HG02642 (cell line): ENCODE measurements around the gene ISG20L2.
"Not testable (repeated sequence)": the region's sequence is repeated elsewhere in the genome, so short reads cannot be mapped to it uniquely, and the experiment has no call there.

Source experiments
- ATAC-seq: cut with Tn5 transposase; IDR thresholded peaks from one replicate; pipeline ENCODE4 v1.9.1; 2021; ENCODE audit warnings: mild to moderate bottlenecking; ENCODE audit not compliant: unreplicated experiment, poor library complexity

ISG20L2 gene, protein sequence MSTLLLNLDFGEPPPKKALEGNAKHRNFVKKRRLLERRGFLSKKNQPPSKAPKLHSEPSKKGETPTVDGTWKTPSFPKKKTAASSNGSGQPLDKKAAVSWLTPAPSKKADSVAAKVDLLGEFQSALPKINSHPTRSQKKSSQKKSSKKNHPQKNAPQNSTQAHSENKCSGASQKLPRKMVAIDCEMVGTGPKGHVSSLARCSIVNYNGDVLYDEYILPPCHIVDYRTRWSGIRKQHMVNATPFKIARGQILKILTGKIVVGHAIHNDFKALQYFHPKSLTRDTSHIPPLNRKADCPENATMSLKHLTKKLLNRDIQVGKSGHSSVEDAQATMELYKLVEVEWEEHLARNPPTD

DNA sequence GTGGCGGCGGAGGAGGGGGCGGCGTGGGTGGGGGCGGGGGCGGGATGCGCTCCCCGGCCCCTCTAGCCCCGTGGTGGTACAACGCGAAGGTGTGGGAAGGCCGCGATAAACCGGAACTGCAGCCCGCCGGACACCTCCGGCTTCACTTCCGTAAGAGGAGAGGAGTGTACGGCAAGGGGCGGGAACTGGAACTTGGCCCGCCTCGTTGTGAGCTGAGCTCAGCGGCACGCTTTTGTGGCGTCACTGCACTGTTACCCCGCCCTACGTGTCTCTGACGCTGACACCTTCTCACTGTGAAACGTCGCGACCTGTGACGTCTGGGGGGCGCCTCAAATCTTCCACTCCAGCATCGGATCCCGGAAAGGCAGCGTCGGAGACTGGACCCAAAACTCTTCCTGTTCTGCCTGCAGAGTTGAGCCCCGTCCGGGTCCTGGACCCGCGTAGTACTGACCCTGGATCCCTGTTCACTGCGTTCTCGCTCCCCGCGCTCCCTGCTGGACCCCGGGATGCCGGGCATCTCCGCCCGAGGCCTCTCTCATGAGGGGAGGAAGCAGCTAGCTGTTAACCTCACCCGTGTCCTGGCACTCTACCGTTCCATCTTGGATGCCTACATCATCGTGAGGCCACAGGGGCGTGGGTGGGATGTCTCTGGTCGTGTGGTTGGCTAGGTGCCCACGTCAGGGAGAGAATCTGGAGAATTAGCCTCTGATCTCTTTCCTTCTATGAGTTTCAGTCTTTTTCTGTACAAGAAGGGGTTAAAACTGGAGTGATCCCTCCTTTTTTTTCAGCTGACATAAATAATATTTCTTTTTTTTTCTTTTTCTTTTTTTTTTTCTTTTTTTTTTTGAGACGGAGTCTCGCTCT is at the start of gene ISG20L2:
Gene ISG20L2, minus strand, starts transcription at position 168 of the 864 bp plus-strand sequence. CDS start 1,114 bp downstream, outside the sequence.
- ATAC-seq: peak; percentile 89

DNA sequence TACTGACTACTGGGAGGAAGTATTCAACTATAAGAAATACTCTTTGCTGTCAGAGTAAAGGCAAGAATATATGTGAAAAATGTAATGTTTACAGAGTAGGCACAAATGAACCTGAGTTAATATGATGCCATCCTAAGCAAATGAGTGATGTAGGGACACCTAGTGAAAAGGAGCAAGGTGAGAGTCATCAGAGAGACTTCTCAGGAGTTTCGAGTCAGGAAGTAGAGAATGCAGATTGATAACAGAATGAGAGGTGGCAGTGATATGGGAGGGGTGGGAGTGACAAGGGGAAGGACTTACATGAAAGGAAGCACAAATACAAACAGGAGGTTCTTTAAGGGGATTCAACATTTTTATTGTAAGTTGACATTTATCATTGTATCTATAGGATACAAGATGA is 49.0 kb upstream of the ISG20L2 start:
- no peak for ATAC-seq

DNA sequence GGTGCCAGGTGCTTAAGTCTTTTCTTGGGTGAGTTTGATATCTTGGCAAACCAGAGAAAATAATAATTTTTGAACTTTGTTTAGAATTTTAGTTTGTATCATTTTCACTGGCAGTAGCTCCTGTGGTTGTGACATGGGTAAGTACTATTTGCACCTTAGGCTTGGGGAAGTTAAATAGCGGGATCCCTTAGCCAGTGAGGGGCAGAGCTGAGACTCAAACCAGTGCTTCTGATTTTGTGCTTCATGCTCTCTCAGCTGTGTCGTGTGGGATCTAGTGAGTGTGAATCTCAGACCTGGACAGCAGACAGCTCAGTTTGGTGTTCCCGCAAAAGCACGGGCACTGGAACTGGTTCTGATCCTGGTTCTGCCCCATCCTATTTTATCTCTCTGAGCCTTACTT is 48.4 kb upstream of the ISG20L2 start:
- ATAC-seq: no peak

DNA sequence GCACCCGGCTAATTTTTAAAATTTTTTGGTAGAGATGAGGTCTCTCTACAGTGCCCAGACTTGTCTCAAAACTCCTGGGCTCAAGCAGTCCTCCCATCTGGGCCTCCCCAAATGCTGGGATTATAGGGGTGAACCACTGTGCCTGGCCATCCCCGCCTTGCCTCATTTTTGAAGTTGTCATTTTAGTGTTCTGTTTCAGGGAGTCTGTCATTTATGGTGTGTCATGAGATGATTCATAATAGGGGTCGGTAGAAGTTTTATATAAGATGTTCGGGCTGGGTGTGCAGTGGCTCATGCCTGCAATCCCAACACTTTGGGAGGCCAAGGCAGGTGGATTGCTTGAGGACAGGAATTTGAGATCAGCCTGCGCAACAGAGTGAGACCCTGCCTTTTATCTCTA is 47.2 kb upstream of the ISG20L2 start:
- ATAC-seq: no peak

DNA sequence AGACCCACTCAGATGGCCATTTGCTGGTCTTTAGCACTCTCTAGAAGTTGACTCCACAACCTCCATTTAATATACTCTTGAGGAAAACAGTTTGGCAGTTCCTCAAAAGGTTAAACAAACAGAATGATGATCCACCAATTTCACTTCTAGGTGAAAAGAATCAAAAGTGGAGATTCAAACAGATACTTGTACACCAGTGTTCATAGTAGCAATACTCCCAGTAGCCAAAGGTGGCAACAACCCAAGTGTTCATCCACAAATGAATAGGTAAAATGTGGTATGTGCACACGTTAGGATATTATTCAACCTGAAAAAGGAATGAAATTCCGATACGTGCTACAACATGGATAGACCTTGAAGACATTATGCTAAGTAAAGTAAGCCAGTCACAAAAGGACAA is 45.0 kb upstream of the ISG20L2 start:
- no peak for ATAC-seq

DNA sequence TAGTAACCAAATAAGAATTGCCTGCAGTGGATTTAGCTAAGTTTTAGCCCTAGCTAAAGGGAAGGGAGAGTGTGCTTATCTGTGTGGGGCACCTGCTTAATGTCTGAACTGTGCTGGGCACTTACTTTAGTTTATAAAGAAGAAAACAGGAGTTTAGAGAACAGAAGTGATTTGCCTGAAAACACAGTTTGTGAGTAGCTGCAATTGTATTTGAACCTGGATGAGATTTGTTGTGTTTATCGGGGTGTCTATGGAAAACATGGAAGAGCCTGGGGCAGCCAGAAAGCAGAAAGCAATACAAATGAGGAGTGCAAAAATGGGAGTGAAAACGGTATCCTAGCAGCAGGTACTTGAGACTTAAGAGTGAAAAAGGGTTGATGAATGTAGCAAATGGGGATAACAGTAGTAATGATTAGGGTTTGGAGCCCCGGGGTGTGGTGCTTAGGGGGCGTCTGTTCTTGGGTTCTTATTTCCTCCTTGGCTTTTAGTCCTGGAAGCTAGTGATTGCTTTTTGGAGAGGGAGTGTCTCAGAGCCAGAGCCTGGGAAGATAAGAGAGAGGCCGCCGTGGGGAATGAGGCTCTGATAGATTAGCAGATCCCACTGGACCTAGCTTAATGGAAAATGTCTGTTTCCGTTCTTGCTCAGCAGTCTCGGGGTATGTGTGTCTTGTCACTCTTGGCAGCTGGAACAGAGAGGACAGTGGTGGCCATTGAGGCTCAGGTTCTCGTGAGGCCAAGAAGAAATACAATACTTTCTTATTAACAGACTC is 44.3 kb upstream of the ISG20L2 start:
- no peak for ATAC-seq

DNA sequence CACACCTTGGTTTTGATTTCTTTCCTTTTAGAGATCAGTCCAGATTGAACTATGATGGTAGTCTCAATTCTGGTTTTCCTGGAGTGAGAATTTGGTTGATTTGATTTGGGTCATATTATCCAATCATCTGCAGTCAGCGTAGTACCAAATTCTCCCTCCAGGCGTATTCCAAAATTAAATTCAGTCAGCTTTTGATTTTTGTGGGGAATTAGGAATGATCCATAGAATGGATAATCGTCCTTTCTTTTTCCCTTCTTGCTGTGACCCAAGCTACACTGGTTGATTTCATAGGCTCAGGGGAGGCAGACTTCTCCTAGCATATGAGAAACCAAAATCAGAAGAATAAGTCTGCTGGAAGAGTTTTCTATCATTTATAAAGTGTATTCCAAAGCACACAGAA is 43.7 kb upstream of the ISG20L2 start:
- ATAC-seq: no peak

DNA sequence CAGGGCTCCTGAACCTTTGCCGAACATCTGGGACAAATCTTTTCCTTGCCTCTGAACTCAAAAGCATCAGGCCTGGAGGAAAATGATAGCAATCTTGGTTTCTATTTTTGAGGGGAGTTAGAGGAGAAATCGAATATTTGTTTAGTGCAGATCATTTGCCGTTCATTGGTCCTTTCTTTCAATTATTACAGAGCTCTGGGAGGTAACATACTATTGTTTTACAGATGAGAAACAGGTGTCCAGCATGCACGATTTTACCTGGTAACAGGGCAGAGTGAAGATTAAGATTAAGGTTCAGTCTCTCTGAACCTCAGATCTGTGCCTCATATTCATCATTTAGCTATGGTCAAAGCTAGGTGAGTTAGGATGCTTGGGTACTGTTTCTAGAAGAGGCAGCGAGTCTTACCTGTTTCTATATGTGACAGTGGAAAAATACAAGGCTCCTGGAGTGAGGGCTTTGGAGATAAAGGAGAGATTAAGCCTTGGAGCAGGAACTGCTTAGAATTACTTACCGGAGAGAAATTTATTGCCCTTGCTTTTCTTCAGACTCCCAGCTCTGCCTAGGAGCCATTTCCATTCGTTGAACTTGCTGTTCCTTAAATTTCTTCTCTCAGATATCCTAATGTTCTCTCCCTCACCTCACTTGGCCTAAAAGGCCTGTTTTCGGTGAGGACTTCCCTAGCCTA is 40.2 kb upstream of the ISG20L2 start:
- ATAC-seq: no peak

DNA sequence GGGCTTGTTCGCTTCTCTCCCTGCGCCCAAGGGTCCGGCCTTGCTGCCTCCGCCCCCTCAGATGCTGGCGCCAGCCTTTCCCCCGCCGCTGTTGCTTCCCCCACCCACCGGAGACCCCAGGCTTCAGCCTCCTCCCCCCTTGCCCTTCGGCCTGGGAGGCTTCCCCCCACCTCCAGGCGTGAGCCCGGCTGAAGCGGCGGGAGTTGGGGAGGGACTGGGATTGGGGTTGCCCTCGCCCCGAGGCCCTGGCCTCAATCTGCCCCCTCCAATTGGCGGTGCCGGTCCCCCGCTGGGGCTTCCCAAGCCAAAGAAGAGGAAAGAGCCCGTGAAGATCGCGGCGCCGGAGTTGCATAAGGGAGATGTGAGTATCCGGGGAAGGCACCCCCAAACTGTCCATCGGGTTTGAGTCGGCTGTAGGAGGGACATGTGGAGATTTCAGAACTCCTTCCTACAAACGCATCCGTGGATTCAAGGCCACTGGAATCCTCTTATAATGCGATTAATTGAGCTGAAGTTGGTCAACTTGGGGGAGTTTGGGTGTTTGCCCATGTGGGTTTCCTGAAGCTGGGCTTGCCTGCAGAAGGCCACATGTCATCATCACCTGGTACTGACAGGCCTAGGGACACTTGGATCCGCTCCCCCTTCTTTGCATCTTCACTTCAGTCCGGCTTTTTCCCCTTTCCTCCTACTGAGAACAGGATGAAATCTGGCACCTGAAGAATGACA is 39.5 kb upstream of the ISG20L2 start:
- peak; percentile 10 for ATAC-seq

DNA sequence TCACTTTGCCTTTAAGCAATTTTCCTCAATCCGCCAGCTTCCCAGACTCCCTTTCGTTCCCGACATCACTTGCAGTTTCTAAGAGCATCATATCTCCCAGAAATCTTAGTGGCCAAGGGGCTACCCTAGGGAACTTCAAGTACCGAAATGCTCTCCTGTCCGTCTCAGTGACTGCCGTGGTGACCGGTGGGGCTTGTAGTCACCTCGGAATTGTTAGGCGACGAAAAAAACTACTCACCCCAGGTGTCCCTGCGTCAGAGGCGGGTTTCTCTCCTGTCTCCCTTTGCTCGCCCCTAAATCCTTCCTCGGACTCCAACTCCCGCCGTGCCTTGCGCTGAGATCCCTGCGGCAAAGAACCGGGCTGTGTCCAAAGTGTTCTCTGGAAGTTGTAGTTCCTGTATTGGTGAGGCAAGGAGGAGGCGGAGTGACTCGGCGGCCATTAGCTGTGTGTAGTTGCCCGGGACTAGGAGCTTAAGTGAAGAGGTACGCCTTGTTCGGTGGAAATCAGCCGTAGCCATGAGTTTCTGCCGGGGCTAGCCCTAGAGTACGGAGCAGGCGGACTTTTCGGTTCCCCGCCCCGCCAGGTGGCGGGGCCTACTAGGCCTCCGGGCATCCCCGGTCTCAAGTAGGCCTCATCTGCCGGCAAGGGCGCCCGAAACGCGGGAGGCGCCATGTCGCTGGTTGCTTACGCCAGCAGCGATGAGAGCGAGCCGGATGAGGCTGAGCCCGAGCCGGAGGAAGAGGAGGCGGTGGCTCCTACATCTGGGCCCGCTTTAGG is 38.7 kb upstream of the ISG20L2 start, which contains the start of gene PRCC:
Gene PRCC, plus strand, starts transcription at position 435 of the 778 bp plus-strand sequence. Its CDS starts 237 bp downstream, at position 672.
- ATAC-seq: peak; percentile 93

DNA sequence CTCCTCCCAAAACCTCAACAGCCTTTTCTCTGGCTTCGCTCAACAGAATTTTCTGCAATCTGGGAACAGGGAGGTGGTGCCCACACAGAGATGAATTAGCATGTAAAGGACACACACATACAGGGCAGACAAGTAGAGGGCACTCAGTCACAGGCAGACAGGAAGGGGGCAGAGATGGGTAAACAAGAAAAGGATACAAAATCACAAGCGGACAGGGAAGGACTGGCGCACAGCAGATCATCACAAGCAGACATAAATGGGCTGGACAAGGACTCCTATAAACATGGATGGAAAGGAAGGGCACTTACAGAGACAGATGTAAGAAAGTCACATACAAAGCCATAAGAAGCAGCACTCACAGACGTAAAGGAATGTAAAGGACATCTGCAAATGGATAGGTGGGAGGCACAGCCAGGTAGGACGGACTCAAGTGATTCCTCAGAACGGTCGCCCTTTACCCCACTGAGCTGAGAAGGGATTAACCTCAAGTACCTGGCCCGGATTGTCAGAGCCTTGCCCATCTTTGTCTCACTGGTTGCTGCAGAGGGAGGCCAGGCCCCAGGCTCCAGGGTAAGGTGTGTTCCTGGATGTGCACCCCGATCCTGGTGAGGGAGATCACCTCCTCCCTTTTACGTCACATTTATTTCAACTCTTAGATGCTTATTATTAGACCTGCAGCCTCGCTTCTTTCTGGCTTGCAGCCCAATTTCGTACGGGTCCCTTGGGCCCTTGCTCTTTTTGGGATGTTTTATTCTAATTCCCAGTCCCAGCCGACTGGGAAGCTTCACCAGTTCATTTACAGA is 37.9 kb upstream of the ISG20L2 start:
- peak; percentile 18 for ATAC-seq

DNA sequence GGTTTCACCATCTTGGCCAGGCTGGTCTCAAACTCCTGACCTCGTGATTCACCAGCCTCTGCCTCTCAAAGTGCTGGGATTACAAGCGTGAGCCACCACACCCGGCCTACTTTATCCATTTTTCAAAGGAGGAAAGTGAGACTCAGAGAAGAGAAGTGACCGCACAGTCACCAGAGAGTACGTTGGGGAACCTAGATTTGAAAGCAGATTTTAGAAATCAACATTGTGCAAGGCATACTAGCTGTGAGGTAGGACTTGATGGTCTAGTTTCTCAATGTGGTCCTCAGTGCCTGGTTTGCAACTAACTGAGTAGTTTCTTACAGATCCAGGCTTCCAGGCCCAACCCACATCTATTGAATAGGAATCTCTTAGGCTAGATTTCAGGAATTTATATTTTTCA is 37.1 kb upstream of the ISG20L2 start:
- ATAC-seq: no peak

DNA sequence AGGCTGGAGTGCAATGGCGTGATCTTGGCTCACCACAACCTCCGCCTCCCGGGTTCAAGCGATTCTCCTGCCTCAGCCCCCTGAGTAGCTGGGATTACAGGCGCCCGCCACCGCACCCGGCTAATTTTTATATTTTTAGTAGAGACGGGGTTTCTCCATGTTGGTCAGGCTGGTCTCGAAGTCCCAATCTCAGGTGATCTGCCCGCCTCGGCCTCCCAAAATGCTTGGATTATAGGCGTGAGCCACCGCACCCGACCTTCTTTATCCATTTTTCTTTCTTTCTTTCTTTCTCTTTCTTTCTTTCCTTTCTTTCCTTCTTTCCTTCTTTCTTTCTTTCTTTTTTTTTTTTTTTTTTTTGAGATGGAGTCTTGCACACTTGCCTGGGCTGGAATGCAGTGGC is 36.6 kb upstream of the ISG20L2 start:
- ATAC-seq: not testable (repeated sequence)

DNA sequence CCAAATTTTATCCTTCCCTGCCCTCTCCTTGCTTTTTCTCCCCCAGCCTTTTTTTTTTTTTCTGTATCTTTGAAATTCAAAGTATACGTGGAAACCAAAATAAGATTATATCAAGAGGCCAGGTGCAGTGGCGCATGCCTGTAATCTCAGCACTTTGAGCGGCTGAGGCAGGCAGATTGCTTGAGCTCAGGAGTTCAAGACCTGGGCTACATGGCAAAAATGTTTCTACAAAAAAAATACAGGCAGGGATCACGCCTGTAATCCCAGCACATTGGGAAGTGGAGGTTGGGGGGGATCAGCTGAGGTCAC is 32.2 kb upstream of the ISG20L2 start:
- no peak for ATAC-seq

DNA sequence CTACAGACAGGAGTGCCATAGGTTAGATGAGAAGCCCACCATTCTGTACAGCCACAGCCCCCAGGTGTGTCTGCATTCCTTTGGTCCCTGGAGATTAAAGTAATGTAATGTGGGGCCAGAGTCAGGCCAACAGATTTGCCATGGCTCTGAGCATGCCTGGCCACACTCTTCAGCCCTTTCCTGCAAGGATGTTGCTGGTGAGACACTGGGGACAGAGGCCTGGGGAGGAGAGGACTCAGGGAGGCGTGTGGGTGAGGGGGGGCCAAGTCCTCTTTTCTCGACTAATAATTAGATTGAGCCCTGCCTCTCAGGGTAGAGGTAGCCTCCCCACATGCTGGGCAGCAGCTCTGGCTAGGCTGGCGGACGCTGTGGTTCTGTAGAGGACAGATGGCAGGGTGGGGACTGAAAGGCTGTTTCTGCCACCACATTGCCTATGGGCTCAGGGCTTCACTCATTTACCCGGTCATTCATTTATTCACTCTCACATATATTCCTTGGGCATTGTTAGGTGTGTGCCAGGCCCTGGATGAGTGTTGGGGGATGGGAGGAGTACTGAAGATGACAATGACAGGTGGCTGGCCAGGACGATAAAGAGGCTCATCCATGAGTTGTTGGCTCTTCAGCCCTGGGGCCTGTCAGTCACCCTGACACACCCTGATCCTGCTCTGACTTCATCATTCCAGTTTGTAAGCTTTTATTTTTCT is 31.7 kb upstream of the ISG20L2 start:
- no peak for ATAC-seq

DNA sequence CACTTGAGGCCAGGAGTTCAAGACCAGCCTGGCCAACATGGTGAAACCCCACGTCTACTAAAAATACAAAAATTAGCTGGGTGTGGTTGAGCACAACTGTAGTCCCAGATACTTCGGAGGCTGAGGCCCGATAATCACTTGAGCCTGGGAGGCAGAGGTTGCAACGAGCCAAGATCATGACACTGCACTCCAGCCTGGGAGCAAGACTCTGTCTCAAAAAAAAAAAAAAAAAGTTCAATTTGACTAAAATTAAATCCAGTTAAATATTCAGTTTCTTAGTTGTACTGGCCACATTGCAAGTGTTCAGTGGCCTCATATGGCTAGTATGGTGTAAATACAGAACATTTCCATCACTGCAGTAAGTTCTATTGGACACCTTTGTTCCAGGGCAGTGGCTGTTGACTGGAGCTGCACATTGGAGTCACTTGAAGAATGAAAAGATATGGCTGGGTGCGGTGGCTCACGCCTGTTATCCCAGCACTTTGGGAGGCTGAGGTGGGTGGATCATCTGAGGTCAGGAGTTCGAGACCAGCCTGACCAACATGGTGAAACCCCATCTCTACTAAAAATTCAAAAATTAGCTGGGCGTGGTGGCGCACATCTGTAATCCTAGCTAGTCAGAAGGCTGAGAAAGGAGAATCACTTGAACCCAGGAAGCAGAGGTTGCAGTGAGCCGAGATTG is 29.1 kb upstream of the ISG20L2 start:
- not testable (repeated sequence) for ATAC-seq

DNA sequence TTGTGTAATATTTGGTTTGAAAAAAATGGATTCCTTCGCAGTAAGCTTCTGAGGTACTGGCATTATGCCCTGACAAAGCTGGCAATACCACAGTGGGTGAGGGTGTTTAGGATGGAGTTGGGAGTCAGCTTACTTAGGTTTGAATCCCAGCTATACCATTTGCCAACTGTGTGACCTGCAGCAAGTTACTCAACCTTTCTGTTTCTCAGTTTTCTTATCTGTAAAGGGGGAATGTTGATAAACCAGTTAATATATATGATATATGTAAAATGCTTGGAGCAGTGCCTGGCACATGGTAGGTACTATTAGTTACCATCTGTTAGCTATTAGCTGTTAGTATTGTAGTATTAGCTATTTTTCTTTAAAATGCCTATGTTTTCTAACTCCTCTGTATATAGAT is 27.8 kb upstream of the ISG20L2 start:
- no peak for ATAC-seq
